ENCODE results near the gene SOCS3.

DNA sequence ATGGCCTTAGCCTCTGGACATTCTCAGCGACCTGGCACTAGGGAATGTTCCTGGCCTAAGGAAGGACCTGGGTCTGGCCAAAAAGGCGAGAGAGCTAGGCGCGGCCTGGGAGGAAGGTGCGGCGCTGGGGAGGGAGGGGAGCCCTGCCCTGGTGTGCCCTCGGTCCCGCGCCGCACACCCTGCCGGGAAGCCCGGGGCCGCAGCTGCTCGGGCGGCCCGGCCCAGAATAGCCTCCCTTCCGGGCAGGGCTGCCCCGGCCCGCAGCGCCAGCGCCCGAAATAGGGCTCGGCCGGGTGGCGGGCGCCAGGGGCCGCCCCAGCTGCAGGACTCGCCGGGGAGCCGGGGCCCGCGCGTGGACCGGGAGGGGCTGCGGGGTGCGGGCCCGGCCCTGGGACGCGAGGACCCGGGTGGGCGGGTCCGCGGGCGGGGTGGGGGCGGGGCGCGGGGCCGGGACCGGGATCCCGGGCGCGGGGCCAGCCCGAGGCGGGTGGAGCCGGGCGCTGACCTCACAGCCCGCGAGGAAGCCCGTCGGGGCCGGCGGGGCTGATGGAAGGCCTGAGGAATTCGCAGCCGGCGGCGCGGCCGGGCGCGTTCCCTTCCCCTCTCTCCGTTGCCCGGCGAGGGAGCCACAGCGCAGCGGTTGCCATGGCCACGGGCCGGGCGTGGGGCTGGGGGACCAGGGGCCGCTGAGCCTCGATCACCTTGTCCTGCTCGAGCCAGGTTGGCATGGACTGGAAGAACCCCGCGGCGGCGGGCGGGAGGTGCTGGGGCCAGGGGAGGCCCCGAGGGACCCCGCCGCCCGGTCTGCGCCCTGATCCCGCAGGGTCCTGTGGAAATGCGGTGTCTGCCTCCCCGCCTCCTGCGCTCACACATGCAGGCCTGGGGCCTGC, 18.1 kb downstream of the SOCS3 start:
- TF ChIP-seq, protein P1, sequence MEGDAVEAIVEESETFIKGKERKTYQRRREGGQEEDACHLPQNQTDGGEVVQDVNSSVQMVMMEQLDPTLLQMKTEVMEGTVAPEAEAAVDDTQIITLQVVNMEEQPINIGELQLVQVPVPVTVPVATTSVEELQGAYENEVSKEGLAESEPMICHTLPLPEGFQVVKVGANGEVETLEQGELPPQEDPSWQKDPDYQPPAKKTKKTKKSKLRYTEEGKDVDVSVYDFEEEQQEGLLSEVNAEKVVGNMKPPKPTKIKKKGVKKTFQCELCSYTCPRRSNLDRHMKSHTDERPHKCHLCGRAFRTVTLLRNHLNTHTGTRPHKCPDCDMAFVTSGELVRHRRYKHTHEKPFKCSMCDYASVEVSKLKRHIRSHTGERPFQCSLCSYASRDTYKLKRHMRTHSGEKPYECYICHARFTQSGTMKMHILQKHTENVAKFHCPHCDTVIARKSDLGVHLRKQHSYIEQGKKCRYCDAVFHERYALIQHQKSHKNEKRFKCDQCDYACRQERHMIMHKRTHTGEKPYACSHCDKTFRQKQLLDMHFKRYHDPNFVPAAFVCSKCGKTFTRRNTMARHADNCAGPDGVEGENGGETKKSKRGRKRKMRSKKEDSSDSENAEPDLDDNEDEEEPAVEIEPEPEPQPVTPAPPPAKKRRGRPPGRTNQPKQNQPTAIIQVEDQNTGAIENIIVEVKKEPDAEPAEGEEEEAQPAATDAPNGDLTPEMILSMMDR (IDR thresholded peaks at IDR 0.05; ENCODE audit: low read length) = no peak
- no peak for TF ChIP-seq EZH2 (IDR thresholded peaks at IDR 0.05; ENCODE audit: borderline replicate concordance, low read length)
